Astrocyte of the cerebellum (primary cell): ENCODE data around the gene PAWR.

Experiments
- DNase-seq: peaks from one replicate; pipeline ENCODE4 v3.0.0-alpha.2; 2011; ENCODE audit warnings: low read depth
- H3K4me3 ChIP-seq: 2 replicates; pipeline ENCODE4 v1.5.1; 2011; ENCODE audit warnings: mild to moderate bottlenecking, low read depth, low read length, moderate library complexity
- in situ Hi-C: cut with HindIII; loops from 2 replicates; pipeline ENCODE4 v1.10.0; 2017; ENCODE audit warnings: low sequenced_read_pairs
- TF ChIP-seq, protein P1 (sequence below): IDR thresholded peaks from 2 replicates; pipeline ENCODE4 v1.5.1; 2012; ENCODE audit warnings: low read length, low read depth, moderate library complexity, mild to moderate bottlenecking; ENCODE audit errors: missing control alignments

PAWR gene

DNA sequence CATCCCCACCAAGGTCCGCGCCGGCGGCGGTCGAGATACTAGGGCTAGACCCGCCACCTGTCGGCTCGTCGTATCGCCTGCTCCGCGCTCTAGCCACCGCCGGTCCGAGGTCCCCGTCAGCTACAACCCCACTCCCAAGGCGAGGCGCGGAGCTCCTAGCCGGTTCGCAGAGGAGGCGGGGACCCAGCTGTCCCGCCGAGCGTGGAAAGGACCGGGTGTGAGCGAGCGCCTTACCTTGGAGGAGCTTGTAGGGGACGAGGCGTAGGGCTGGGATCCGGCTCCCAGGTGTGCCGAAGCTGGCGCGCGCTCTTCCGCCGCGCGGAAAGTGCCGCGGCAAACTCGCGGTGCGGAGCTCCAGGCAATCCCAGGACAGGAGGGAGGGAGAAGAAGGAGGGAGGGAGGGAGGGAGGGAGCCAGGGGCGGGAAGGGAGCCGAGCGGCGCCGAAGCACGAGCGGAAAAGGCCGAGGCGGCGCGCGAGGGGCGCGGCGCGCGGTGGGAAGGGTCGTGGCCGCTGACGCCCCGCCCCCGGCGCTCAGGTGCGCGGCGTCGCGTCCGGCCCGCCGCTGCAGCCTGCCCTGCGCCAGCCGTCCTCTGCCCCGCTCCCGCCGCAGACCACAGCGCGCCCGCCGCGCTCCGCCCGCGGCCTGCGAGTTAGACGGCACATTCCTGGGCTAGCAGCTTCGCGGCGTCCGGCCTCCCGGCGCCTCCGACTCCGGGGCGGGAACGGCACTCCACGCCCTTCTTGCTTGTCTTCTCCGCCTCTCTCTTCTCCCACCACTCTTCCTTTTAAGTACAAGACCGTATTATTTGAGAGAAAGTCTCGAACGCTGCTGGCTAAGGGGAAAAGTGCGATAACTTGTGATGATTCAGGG is at the start of gene PAWR:
Gene PAWR (minus strand): TSS at position 327 of the 873 bp plus-strand sequence. CDS start 720 bp downstream, outside the sequence.
- TF ChIP-seq, protein P1, sequence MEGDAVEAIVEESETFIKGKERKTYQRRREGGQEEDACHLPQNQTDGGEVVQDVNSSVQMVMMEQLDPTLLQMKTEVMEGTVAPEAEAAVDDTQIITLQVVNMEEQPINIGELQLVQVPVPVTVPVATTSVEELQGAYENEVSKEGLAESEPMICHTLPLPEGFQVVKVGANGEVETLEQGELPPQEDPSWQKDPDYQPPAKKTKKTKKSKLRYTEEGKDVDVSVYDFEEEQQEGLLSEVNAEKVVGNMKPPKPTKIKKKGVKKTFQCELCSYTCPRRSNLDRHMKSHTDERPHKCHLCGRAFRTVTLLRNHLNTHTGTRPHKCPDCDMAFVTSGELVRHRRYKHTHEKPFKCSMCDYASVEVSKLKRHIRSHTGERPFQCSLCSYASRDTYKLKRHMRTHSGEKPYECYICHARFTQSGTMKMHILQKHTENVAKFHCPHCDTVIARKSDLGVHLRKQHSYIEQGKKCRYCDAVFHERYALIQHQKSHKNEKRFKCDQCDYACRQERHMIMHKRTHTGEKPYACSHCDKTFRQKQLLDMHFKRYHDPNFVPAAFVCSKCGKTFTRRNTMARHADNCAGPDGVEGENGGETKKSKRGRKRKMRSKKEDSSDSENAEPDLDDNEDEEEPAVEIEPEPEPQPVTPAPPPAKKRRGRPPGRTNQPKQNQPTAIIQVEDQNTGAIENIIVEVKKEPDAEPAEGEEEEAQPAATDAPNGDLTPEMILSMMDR, result peak; percentile 13
- DNase-seq, result peak; percentile 66
- H3K4me3 ChIP-seq, result peak within 1 kb of the TSS; percentile 92
- in situ Hi-C loops, result no loop called here

DNA sequence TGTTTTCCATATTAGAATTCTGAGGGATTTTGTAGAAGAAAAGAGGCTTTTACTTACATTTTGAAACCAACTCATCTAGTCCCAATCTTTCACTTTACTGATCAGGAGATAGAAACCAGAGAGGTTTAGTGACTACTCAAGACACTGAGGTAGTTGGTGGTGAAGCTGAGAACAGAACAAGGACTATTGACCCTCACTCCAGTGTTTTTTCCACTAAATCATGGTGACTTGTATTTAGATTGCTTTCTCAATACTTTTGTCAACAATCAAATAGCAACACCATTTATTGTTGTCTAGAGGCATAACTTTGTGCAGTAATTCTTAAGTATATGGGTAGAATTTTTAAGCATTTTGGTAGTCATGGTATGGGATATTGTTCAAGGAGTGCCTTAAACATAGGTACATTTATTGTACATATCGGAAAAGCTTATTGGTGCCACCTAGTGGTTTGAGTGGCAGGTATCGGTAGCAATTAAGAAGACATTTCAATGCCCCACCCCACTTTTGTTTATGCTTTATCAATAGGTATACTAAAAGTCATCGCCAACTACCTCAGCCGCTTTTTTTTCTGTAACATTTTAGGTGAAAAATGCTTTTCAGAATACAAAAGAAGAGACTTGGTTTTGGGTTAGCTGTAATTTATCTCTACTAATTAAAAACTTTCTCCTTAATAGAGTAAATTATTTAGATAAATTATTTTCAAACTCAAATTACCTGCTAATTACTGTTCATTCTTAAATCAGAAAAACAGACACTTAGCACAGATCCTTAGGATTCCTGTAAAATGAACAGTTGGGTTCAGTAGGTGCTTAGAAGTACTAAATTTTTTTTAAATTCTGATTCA is 47.3 kb upstream of the PAWR start:
- H3K4me3 ChIP-seq, result no peak overlapping the region
- peak; percentile 61 for DNase-seq
- TF ChIP-seq, protein P1, result peak; percentile 64
- in situ Hi-C loops, result no loop called here

- H3K4me3 ChIP-seq, result no peak overlapping the region
- no peak for DNase-seq
- in situ Hi-C loops, result no loop called here
- TF ChIP-seq, protein P1, result no peak
Measured at GRCh38 chr12:79732638-79733037, 41.9 kb upstream of the PAWR start.

DNA sequence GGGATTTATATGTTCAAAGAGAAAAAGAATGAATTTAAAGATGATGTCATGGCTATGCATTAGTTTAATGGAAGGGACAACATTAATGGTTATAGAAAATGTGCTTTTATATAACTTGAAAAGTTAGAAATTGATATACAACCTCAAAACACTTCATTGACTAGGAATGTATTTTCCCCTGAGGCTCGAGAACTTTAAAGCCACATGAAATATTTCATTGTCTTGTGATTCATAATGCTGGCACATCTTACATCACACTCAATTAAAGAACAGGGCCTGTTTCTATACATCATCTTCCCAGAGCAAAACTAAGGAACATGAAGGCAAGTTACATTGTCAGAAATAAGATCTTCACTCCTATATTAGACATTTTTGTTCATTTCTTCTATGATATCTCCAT is 35.2 kb upstream of the PAWR start:
- no peak overlapping the region for H3K4me3 ChIP-seq
- peak; percentile 67 for DNase-seq
- TF ChIP-seq, protein P1, result no peak
- in situ Hi-C loops, result no loop called here

DNA sequence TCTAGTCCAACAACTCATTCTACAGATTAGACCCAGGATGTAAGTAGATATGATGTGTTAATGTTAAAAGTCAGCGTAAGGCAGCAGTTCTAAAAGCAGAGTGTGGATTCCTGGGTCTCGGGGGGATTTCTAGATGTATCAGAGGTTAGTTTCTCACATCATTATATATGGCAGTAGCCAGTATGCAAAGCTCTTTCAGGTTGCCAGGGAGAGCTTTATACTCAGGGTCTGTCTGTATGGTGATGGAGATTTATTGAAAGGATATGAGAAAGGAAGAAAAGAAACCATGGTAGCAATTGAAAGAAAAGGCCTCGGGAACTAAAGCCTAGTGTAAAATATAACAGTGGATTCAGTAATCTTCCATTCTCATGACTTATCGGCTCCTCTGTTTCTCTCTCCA is 26.2 kb upstream of the PAWR start:
- DNase-seq, result no peak

GRCh38 chr12:79715308-79715707 is 24.5 kb upstream of the PAWR start:
- DNase-seq, result no peak
- TF ChIP-seq, protein P1, result no peak
- in situ Hi-C loops, result no loop called here
- no peak overlapping the region for H3K4me3 ChIP-seq

More for the DNA sequence above, 26.2 kb upstream of the PAWR start:
- TF ChIP-seq, protein P1, result no peak
- in situ Hi-C loops, result no loop called here
- no peak overlapping the region for H3K4me3 ChIP-seq
